ENCODE results near the gene RHEBL1. TPM values are rescaled to one million over a fixed set of nuclear protein-coding genes. Genes with fewer than 3 reads are reported as not detected.

Gene RHEBL1
- total RNA-seq, 1 experiment from 2014 or later: 1.3 TPM

DNA sequence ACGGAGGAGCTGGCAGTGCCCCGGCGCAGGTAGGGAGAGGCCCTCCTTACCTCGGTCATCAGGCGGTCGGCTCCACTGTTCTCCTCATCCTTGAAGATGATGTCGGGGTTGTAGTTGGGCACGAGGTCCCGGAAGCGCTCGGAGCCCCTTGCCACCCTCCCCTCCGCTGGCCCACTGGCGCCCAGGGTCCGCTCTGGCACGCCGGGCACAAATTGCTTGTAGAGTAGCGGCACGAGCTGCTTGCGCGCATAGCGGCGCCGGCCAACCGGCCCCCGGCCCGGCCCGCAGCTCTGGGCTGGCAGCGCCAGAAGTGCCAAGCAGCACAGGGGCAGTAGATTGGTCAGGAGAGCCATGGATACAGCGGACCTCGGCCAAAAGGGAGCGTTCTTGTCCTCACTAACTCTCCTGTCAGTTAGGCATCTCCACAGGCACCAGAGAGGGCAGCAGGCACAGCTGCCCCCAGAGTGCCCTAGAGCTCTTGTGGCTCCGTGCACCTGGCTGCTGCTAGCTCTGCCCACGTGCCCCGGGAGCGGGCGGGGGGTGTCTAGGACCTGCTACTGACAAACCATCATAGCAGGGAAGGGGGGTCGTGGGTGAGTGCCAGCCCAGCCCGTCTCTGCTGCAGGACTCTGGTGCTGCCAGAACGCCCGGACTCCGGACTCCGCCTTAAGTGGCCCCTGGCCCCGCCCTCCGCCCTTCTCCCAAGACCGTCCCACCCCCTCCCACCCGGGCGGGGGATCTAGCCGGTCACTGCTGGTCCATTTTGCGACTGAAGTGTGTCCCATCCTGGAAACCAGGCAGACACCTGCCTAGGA lies 24.6 kb upstream of the RHEBL1 start, which contains the start of gene DHH:
DHH (minus strand) TSS at position 642 of the 815 bp plus-strand sequence; CDS start at position 353, 289 bp downstream.
- peak within 1 kb of the TSS; percentile 10 for H3K4me3 ChIP-seq (ENCODE audit: low read depth, low read length, poor library complexity, severe bottlenecking)
- ChIA-PET POLR2A (ENCODE audit: low non-redundant PET) (no interaction called here), CTCF (interaction anchor here (1.5 kb wide), 1 partner anchor 30 kb away, joined by 5 read pairs; no protein-coding TSS in a partner anchor)
- BruUV-seq (replicated peaks): no TSS peak
- peaks cover 9% of the 10 kb centered on the region for H3K4me1 ChIP-seq (ENCODE audit: insufficient read depth, low read length, poor library complexity, severe bottlenecking)
- peaks cover 61% of the 10 kb centered on the region for H3K27me3 ChIP-seq (replicated peaks; ENCODE audit: insufficient read depth, low read depth, low read length, poor library complexity)
- DNase-seq (ENCODE audit: low spot score): no peak
- no peaks in the 10 kb centered on the region for H3K9me3 ChIP-seq (ENCODE audit: low read depth, low read length, poor library complexity, severe bottlenecking)
- H3K36me3 ChIP-seq (ENCODE audit: insufficient read depth, low read length, poor library complexity, severe bottlenecking): peaks cover 5% of the 10 kb centered on the region
- TF ChIP-seq, protein P1, sequence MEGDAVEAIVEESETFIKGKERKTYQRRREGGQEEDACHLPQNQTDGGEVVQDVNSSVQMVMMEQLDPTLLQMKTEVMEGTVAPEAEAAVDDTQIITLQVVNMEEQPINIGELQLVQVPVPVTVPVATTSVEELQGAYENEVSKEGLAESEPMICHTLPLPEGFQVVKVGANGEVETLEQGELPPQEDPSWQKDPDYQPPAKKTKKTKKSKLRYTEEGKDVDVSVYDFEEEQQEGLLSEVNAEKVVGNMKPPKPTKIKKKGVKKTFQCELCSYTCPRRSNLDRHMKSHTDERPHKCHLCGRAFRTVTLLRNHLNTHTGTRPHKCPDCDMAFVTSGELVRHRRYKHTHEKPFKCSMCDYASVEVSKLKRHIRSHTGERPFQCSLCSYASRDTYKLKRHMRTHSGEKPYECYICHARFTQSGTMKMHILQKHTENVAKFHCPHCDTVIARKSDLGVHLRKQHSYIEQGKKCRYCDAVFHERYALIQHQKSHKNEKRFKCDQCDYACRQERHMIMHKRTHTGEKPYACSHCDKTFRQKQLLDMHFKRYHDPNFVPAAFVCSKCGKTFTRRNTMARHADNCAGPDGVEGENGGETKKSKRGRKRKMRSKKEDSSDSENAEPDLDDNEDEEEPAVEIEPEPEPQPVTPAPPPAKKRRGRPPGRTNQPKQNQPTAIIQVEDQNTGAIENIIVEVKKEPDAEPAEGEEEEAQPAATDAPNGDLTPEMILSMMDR (conservative IDR thresholded peaks at IDR 0.05; ENCODE audit: low read depth, low read length): no peak
- TF ChIP-seq EZH2 (IDR thresholded peaks at IDR 0.05; ENCODE audit: borderline replicate concordance, low read depth, low read length, poor library complexity, severe bottlenecking): peak; percentile 81
- H3K27ac ChIP-seq (ENCODE audit: low read depth, low read length, poor library complexity, severe bottlenecking): no peak within 1 kb of the TSS
- intact Hi-C loops (cut with micrococcal nuclease; ENCODE audit: unreplicated experiment): no loop called here

GRCh38 chr12:49093792-49094159 lies 24.0 kb upstream of the RHEBL1 start:
- Histone ChIP-seq H3K4me1 (ENCODE audit: insufficient read depth, low read length, poor library complexity, severe bottlenecking) (peaks cover 9% of the 10 kb centered on the region), H3K9me3 (ENCODE audit: low read depth, low read length, poor library complexity, severe bottlenecking) (no peaks in the 10 kb centered on the region), H3K36me3 (ENCODE audit: insufficient read depth, low read length, poor library complexity, severe bottlenecking) (peaks cover 5% of the 10 kb centered on the region), H3K27me3 (replicated peaks; ENCODE audit: insufficient read depth, low read depth, low read length, poor library complexity) (peaks cover 66% of the 10 kb centered on the region), H3K4me3 (ENCODE audit: low read depth, low read length, poor library complexity, severe bottlenecking) (peak overlapping the region; percentile 10), H3K27ac (ENCODE audit: low read depth, low read length, poor library complexity, severe bottlenecking) (no peak overlapping the region)
- CTCF ChIA-PET: interaction anchor here (1.5 kb wide), 1 partner anchor 30 kb away, joined by 5 read pairs; no protein-coding TSS in a partner anchor
- no peak for DNase-seq (ENCODE audit: low spot score)
- intact Hi-C loops (cut with micrococcal nuclease; ENCODE audit: unreplicated experiment): no loop called here
- no peak for TF ChIP-seq EZH2 (IDR thresholded peaks at IDR 0.05; ENCODE audit: borderline replicate concordance, low read depth, low read length, poor library complexity, severe bottlenecking)
- TF ChIP-seq, protein P1 (conservative IDR thresholded peaks at IDR 0.05; ENCODE audit: low read depth, low read length): no peak
- POLR2A ChIA-PET (ENCODE audit: low non-redundant PET): no interaction called here
- BruUV-seq (replicated peaks): no TSS peak

DNA sequence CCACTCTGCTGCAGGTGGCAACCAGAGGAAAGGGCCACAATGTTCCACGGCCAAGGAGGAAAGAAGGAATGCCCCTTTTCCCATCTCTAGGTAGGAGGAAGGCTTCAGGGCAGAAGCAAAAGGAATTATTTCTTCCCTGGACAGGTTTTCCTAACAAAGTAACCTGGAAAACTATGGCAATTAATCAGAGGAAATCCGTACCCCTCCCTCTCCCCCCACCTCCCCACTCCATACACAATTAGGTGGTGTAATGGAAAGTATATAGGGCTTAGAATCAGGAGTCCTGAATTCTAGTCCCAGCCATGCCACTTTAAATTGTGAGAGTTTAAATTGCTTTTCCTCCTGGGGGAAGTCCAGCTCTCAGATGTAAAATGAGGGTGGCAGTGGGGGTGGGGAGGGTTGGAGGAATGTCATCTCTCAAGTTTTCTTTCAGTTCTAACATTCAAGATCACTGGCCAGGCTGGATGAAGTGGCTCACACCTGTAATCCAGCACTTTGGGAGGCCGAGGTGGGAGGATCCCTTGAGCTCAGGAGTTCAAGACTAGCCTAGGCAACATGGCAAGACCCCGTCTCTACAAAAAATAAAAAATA lies 23.1 kb upstream of the RHEBL1 start:
- POLR2A ChIA-PET (ENCODE audit: low non-redundant PET): interaction anchor here (0.6 kb wide), 2 partner anchors 28 to 126 kb away, joined by 4 to 20 read pairs; no protein-coding TSS in a partner anchor
- Histone ChIP-seq H3K27me3 (replicated peaks; ENCODE audit: insufficient read depth, low read depth, low read length, poor library complexity) (peaks cover 68% of the 10 kb centered on the region), H3K4me1 (ENCODE audit: insufficient read depth, low read length, poor library complexity, severe bottlenecking) (peaks cover 9% of the 10 kb centered on the region), H3K27ac (ENCODE audit: low read depth, low read length, poor library complexity, severe bottlenecking) (no peak overlapping the region), H3K4me3 (ENCODE audit: low read depth, low read length, poor library complexity, severe bottlenecking) (no peak overlapping the region), H3K36me3 (ENCODE audit: insufficient read depth, low read length, poor library complexity, severe bottlenecking) (peaks cover 5% of the 10 kb centered on the region), H3K9me3 (ENCODE audit: low read depth, low read length, poor library complexity, severe bottlenecking) (no peaks in the 10 kb centered on the region)
- intact Hi-C loops (cut with micrococcal nuclease; ENCODE audit: unreplicated experiment): no loop called here
- no TSS peak for BruUV-seq (replicated peaks)
- CTCF ChIA-PET: interaction anchor here (0.6 to 1.5 kb wide), 5 partner anchors 12 to 96 kb away, joined by 3 to 6 read pairs (median 3); no protein-coding TSS in a partner anchor
- TF ChIP-seq, protein P1 (conservative IDR thresholded peaks at IDR 0.05; ENCODE audit: low read depth, low read length): no peak
- TF ChIP-seq EZH2 (IDR thresholded peaks at IDR 0.05; ENCODE audit: borderline replicate concordance, low read depth, low read length, poor library complexity, severe bottlenecking): no peak
- DNase-seq (ENCODE audit: low spot score): no peak

Data from A673 (cell line).